C4-2B (cell line): ENCODE measurements around the gene UMAD1.

Experiments used
- ZFX ChIP-seq: fragments of 450-650 bp; IDR thresholded peaks from 2 replicates; pipeline ENCODE4 v1.6.1; 2017
- TF ChIP-seq, protein P1 (sequence below): fragments of 450-650 bp; conservative IDR thresholded peaks from 2 replicates; pipeline ENCODE4 v1.5.1; 2017; ENCODE audit warnings: mild to moderate bottlenecking

DNA sequence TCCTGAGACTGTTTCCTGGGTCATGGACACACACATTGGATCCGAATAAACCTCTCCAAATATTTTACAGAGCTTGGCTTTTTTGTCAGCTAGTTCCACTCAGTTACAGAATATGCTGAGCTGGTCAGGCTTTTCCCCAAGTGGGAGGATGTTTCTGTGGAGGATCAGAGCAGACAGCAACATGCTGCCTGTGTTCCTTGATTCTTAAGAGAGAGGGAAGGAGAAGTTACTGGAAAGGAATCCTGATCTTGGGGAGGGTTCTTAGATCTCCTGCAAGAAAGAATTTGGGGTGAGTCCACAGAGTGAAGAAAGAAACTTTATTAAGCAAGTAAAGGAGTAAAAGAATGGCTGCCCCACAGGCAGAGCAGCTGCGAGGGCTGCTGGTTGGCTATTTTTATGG lies 154.7 kb downstream of the UMAD1 start:
- TF ChIP-seq, protein P1, sequence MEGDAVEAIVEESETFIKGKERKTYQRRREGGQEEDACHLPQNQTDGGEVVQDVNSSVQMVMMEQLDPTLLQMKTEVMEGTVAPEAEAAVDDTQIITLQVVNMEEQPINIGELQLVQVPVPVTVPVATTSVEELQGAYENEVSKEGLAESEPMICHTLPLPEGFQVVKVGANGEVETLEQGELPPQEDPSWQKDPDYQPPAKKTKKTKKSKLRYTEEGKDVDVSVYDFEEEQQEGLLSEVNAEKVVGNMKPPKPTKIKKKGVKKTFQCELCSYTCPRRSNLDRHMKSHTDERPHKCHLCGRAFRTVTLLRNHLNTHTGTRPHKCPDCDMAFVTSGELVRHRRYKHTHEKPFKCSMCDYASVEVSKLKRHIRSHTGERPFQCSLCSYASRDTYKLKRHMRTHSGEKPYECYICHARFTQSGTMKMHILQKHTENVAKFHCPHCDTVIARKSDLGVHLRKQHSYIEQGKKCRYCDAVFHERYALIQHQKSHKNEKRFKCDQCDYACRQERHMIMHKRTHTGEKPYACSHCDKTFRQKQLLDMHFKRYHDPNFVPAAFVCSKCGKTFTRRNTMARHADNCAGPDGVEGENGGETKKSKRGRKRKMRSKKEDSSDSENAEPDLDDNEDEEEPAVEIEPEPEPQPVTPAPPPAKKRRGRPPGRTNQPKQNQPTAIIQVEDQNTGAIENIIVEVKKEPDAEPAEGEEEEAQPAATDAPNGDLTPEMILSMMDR, result no peak
- TF ChIP-seq ZFX, result no peak
